K562 (cell line): ENCODE data around the gene RGS7. TPM values are rescaled to one million over a fixed set of nuclear protein-coding genes. Genes with fewer than 3 reads are reported as not detected.
"Not testable (repeated sequence)": the region's sequence is repeated elsewhere in the genome, so short reads cannot be mapped to it uniquely, and the experiment has no call there.

Experiments
- ATAC-seq: fragments of 200-7000 bp; cut with Tn5 transposase; 3 replicates; pipeline ENCODE4 v1.9.1; 2020; ENCODE audit warnings: moderate library complexity
- BruUV-seq: library from RNA; stranded (reverse); fragments of 400-500 nt; replicated peaks from 2 replicates; lab custom pipeline; 2021; lab: Mats Ljungman, UMichigan
- CTCF ChIA-PET: fragments of 300-600 bp; formaldehyde crosslinking; extraction: SDS; loops from one replicate; lab custom pipeline; 2021; ENCODE audit warnings: low intra/inter-chr PET ratio; lab: Yijun Ruan, JAX
- POLR2A ChIA-PET: fragments of 300-600, 350-650 bp; sonication (Branson Sonifier 250); formaldehyde crosslinking; extraction: SDS; loops from one replicate; lab custom pipeline; 2021; ENCODE audit warnings: antibody characterized with exemption, inconsistent platforms; lab: Yijun Ruan, JAX
- DNase-seq, 4 experiments: peaks; one replicate each; pipeline versions ENCODE4 v3.0.0 to v3.0.0-alpha.2; 2011 to 2018; ENCODE audit warnings: low spot score in 3 of 4, mixed read lengths in 3 of 4; ENCODE audit errors: extremely low read depth in 1 of 4
- FAIRE-seq: peaks from 2 replicates; lab custom pipeline; 2011; peaks lifted over from hg19 to GRCh38; lab: Jason Lieb, UNC
- H2AFZ ChIP-seq: 2 replicates; pipeline ENCODE4 v1.6.0; 2011; ENCODE audit warnings: low read depth, low read length, control low read depth, inconsistent platforms
- H3K27ac ChIP-seq: fragments of 200-600 bp; 3 replicates; pipeline ENCODE4 v1.8.0; 2011; ENCODE audit warnings: low read depth, mild to moderate bottlenecking, control low read depth, inconsistent platforms, low read length, moderate library complexity, mixed read lengths; ENCODE audit errors: extremely low read depth
- H3K27me3 ChIP-seq, 2 experiments: fragments of 300-600 bp in 1 of 2; 2 replicates in 1 of 2; 3 replicates in 1 of 2; pipeline versions ENCODE4 v1.6.0 to v1.8.0; 2011; ENCODE audit warnings: inconsistent platforms in 2 of 2, low read length in 2 of 2, mild to moderate bottlenecking in 1 of 2, mixed read lengths in 1 of 2, moderate library complexity in 1 of 2; ENCODE audit not compliant: control insufficient read depth in 2 of 2, insufficient read depth in 2 of 2
- H3K36me3 ChIP-seq: fragments of 300-600 bp; 3 replicates; pipeline ENCODE4 v1.8.0; 2011; ENCODE audit warnings: mild to moderate bottlenecking, low read length, inconsistent platforms; ENCODE audit not compliant: control insufficient read depth, insufficient read depth
- H3K4me1 ChIP-seq, 2 experiments: fragments of 200-600 bp in 1 of 2; replicated peaks in 1 of 2; 2 replicates in 1 of 2; 3 replicates in 1 of 2; pipeline versions ENCODE4 v1.5.1 to v1.8.0; 2011; ENCODE audit warnings: inconsistent platforms in 2 of 2, low read length in 2 of 2, mild to moderate bottlenecking in 1 of 2, mixed read lengths in 1 of 2, moderate library complexity in 1 of 2; ENCODE audit not compliant: control insufficient read depth in 2 of 2, insufficient read depth in 2 of 2
- H3K4me2 ChIP-seq: 2 replicates; pipeline ENCODE4 v1.6.1; 2011; ENCODE audit warnings: low read length, control low read depth, inconsistent platforms, mixed read lengths; ENCODE audit not compliant: insufficient read depth
- H3K4me3 ChIP-seq: fragments of 200-600 bp; sonication (generic), shearing (Covaris generic); 2 replicates; pipeline ENCODE4 v1.5.1; 2016; ENCODE audit warnings: control low read depth, inconsistent platforms
- H3K79me2 ChIP-seq: fragments of 200-600 bp; 3 replicates; pipeline ENCODE4 v1.8.0; 2011; ENCODE audit warnings: low read length, inconsistent platforms; ENCODE audit not compliant: control insufficient read depth, insufficient read depth
- H3K9ac ChIP-seq, 2 experiments: 2 replicates each; pipeline versions ENCODE4 v1.6.0 to v1.6.1; 2011; ENCODE audit warnings: low read depth in 2 of 2, low read length in 2 of 2, control low read depth in 1 of 2, inconsistent platforms in 1 of 2, mild to moderate bottlenecking in 1 of 2, mixed read lengths in 1 of 2; ENCODE audit not compliant: insufficient read depth in 1 of 2
- H3K9me1 ChIP-seq: one replicate; pipeline ENCODE4 v1.6.0; 2011; ENCODE audit warnings: inconsistent platforms, mild to moderate bottlenecking, low read length, moderate library complexity; ENCODE audit not compliant: control insufficient read depth, insufficient read depth
- H3K9me3 ChIP-seq: replicated peaks from 2 replicates; pipeline ENCODE4 v1.5.1; 2011; ENCODE audit warnings: low read depth, low read length, inconsistent platforms; ENCODE audit not compliant: control insufficient read depth, insufficient read depth
- H4K20me1 ChIP-seq: replicated peaks from 2 replicates; pipeline ENCODE4 v1.6.1; 2011; ENCODE audit warnings: low read length, inconsistent platforms, mixed read lengths; ENCODE audit not compliant: control insufficient read depth, insufficient read depth
- C11orf30 ChIP-seq: fragments of 450-650 bp; IDR thresholded peaks from 2 replicates; pipeline ENCODE4 v1.6.1; 2016; ENCODE audit warnings: low read depth, mild to moderate bottlenecking
- KHSRP ChIP-seq: fragments of 450-650 bp; IDR thresholded peaks from 2 replicates; pipeline ENCODE4 v1.6.1; 2017
- MAFG ChIP-seq: fragments of 450-650 bp; conservative IDR thresholded peaks from 2 replicates; pipeline ENCODE4 v1.6.1; 2016; ENCODE audit warnings: missing genetic modification characterization, missing compliant biosample characterization
- POU5F1 ChIP-seq: fragments of 150-350 bp; IDR thresholded peaks from 2 replicates; pipeline ENCODE4 v1.6.1; 2014; ENCODE audit warnings: borderline replicate concordance, low read length, low read depth, mild to moderate bottlenecking; ENCODE audit not compliant: partially characterized antibody
- RNF2 ChIP-seq: sonication (generic); IDR thresholded peaks from 2 replicates; pipeline ENCODE4 v1.6.1; 2016
- ZNF316 ChIP-seq: fragments of 450-650 bp; IDR thresholded peaks from 2 replicates; pipeline ENCODE4 v1.6.1; 2016
- ZNF589 ChIP-seq: fragments of 200-800 bp; sonication (Bioruptor generic); IDR thresholded peaks from 2 replicates; pipeline ENCODE4 v1.6.1; 2016; ENCODE audit warnings: low read depth, missing genetic modification characterization, missing compliant biosample characterization
- WGBS: fragments of 100-300 bp; shearing (Covaris generic); methylation state at CpG from one replicate; pipeline ENCODE4 v1.1.6; 2016; ENCODE audit warnings: low coverage, mixed read lengths; ENCODE audit not compliant: insufficient coverage; ENCODE audit errors: missing lambda C conversion rate; 5-methylcytosine and 5-hydroxymethylcytosine counted together
- in situ Hi-C: fragments of 300-500 bp; cut with MboI; formaldehyde crosslinking; loops from 4 replicates; pipeline ENCODE4 v1.15.0; 2018; ENCODE audit warnings: inconsistent platforms, mixed read lengths
- intact Hi-C: fragments of 100-400 bp; cut with micrococcal nuclease; formaldehyde crosslinking; loops from 2 replicates; pipeline ENCODE4 v1.14.2; 2022
- polyA plus RNA-seq, 8 experiments: library from polyadenylated mRNA; depleted of rRNA in 4 of 8; stranded (reverse) in 5 of 8; unstranded in 3 of 8; fragments of >200 nt; fragmentation: Nextera tagmentation in 2 of 8; fragmentation: Illumina TruSeq in 1 of 8; extraction: Ambion mirVana in 2 of 8; extraction: Trizol in 1 of 8; gene quantifications; 2 replicates each; pipeline versions ENCODE4 v1.2.1 to v1.2.3, GENCODE V29; 2011 to 2014; ENCODE audit warnings: inconsistent platforms in 1 of 8, missing spikeins in 1 of 8
- total RNA-seq, 7 experiments: library from RNA; depleted of rRNA in 6 of 7; stranded (reverse); fragments of >200 nt in 6 of 7; fragmentation: Illumina TruSeq in 2 of 7; extraction: Trizol in 2 of 7; gene quantifications; 2 replicates each; pipeline versions ENCODE4 v1.2.1 to v1.2.3, GENCODE V29; 2011 to 2021; ENCODE audit warnings: low replicate concordance in 1 of 7
- TF ChIP-seq, protein P1 (sequence below): fragments of 450-650 bp; IDR thresholded peaks from 2 replicates; pipeline ENCODE4 v1.6.1; 2018; ENCODE audit warnings: mild to moderate bottlenecking, low read depth; ENCODE audit not compliant: partially characterized antibody
- TF ChIP-seq, protein P2 (sequence below): fragments of 250-450 bp; sonication (Bioruptor Pico); IDR thresholded peaks from 2 replicates; pipeline ENCODE4 v1.5.0; 2021; ENCODE audit warnings: mild to moderate bottlenecking, borderline replicate concordance

The RGS7 gene
- total and polyA plus RNA-seq, 9 of the 15 experiments (the other 6 are each of a cell fraction or from before 2014, with no cell fraction given) = not detected

GRCh38 chr1:240882656-240883308, 474.2 kb downstream of the RGS7 start:
- in situ Hi-C loops = not testable (repeated sequence)

DNA sequence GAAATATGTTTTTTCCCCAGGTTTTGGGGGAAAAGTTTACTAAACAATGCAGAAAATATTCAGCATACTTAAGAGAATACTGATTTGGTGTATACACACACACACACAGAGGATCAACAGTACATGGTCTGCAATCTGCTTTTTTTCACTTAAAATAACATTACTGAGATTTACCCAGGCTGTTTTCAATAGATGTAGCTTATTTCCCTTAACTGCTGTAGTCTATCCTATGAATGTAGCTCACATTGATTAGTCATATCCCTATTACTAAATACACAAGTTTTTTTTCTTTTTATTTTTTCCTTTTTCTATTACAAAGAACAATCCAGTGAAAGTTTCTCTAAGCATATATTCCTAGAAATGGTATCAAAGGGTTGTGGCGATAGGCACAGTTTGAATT, 478.4 kb downstream of the RGS7 start:
- DNase-seq = no peak
- no TSS peak for BruUV-seq
- in situ Hi-C loops (no loop called here), intact Hi-C loops (no loop called here)
- CTCF ChIA-PET = no interaction called here
- H4K20me1 ChIP-seq = no peaks in the 10 kb centered on the region
- H3K9ac ChIP-seq = no peak overlapping the region
- POLR2A ChIA-PET = no interaction called here
- H3K4me2 ChIP-seq = no peak overlapping the region
- no peaks in the 10 kb centered on the region for H3K9me3 ChIP-seq
- no peak for ATAC-seq
- H3K36me3 ChIP-seq = no peaks in the 10 kb centered on the region
- no peak overlapping the region for H3K4me3 ChIP-seq
- 0% methylated on average over 1 of the region's 1 CpG for whole genome bisulfite sequencing
- H3K4me1 ChIP-seq = no peaks in the 10 kb centered on the region
- no peak for FAIRE-seq
- no peak overlapping the region for H3K27ac ChIP-seq
- H3K9me1 ChIP-seq = no peaks in the 10 kb centered on the region
- no peaks in the 10 kb centered on the region for H3K79me2 ChIP-seq
- no peaks in the 10 kb centered on the region for H3K27me3 ChIP-seq
- H2AFZ ChIP-seq = no peak overlapping the region
- no peak for TF ChIP-seq KHSRP
- TF ChIP-seq, protein P1, sequence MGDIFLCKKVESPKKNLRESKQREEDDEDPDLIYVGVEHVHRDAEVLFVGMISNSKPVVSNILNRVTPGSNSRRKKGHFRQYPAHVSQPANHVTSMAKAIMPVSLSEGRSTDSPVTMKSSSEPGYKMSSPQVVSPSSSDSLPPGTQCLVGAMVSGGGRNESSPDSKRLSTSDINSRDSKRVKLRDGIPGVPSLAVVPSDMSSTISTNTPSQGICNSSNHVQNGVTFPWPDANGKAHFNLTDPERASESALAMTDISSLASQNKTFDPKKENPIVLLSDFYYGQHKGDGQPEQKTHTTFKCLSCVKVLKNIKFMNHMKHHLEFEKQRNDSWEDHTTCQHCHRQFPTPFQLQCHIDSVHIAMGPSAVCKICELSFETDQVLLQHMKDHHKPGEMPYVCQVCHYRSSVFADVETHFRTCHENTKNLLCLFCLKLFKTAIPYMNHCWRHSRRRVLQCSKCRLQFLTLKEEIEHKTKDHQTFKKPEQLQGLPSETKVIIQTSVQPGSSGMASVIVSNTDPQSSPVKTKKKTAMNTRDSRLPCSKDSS = no peak
- TF ChIP-seq RNF2 = no peak
- no peak for TF ChIP-seq ZNF589 (CRISPR knock-in tag)
- TF ChIP-seq, protein P2, sequence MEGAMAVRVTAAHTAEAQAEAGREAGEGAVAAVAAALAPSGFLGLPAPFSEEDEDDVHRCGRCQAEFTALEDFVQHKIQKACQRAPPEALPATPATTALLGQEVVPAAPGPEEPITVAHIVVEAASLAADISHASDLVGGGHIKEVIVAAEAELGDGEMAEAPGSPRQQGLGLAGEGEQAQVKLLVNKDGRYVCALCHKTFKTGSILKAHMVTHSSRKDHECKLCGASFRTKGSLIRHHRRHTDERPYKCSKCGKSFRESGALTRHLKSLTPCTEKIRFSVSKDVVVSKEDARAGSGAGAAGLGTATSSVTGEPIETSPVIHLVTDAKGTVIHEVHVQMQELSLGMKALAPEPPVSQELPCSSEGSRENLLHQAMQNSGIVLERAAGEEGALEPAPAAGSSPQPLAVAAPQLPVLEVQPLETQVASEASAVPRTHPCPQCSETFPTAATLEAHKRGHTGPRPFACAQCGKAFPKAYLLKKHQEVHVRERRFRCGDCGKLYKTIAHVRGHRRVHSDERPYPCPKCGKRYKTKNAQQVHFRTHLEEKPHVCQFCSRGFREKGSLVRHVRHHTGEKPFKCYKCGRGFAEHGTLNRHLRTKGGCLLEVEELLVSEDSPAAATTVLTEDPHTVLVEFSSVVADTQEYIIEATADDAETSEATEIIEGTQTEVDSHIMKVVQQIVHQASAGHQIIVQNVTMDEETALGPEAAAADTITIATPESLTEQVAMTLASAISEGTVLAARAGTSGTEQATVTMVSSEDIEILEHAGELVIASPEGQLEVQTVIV (CRISPR knock-in tag) = no peak
- TF ChIP-seq POU5F1 = no peak

More at GRCh38 chr1:240882656-240883308, 474.2 kb downstream of the RGS7 start:
- CTCF ChIA-PET, FAIRE-seq, H3K79me2 ChIP-seq, H3K4me1 ChIP-seq, H3K9me1 ChIP-seq, H3K9me3 ChIP-seq, H4K20me1 ChIP-seq, H3K4me3 ChIP-seq, H3K27me3 ChIP-seq, DNase-seq, BruUV-seq, ATAC-seq, H3K9ac ChIP-seq, H3K36me3 ChIP-seq, H3K27ac ChIP-seq, H2AFZ ChIP-seq, H3K4me2 ChIP-seq, POLR2A ChIA-PET: not testable (repeated sequence)
- TF ChIP-seq MAFG (tag) (peak; percentile 27; the same call in 1 of the 2 replicates), ZNF316 (peak; percentile 69; the same call in 1 of the 2 replicates), C11orf30 (0 out of 2 replicates have a peak, but pooled peaks have one; percentile 15)
- intact Hi-C loops = loop anchor here (10.0 kb wide), 3 partner anchors 712 to 1132 kb away; no protein-coding TSS in a partner anchor
- 1% methylated on average over 4 of the region's 6 CpGs for whole genome bisulfite sequencing
